A673 (cell line): ENCODE measurements around the gene UBE3B. TPM values are rescaled to one million over a fixed set of nuclear protein-coding genes. Genes with fewer than 3 reads are reported as not detected.

Experiments used
- BruUV-seq: library from RNA; stranded (reverse); fragments of 400-500 nt; replicated peaks from 2 replicates; lab custom pipeline; 2021; lab: Mats Ljungman, UMichigan
- CTCF ChIA-PET: fragments of 300-600 bp; sonication (Branson Sonifier 250); formaldehyde crosslinking; loops from one replicate; lab custom pipeline; 2022; ENCODE audit warnings: antibody characterized with exemption; lab: Charles Lee
- POLR2A ChIA-PET: fragments of 300-600 bp; sonication (Branson Sonifier 250); formaldehyde crosslinking; loops from one replicate; lab custom pipeline; 2022; ENCODE audit warnings: antibody characterized with exemption; ENCODE audit not compliant: low non-redundant PET; lab: Charles Lee
- DNase-seq: peaks from one replicate; pipeline ENCODE4 v3.0.0-alpha.2; 2015; ENCODE audit warnings: low spot score
- H3K27ac ChIP-seq: fragments of 200-600 bp; sonication (generic); 2 replicates; pipeline ENCODE4 v1.5.1; 2016; ENCODE audit warnings: mixed run types, low read depth, mild to moderate bottlenecking, mixed read lengths, antibody characterized with exemption, low read length; ENCODE audit not compliant: poor library complexity, severe bottlenecking
- H3K27me3 ChIP-seq: fragments of 200-600 bp; sonication (generic); replicated peaks from 2 replicates; pipeline ENCODE4 v1.6.1; 2017; ENCODE audit warnings: mixed run types, low read depth, mild to moderate bottlenecking, mixed read lengths, antibody characterized with exemption, low read length; ENCODE audit not compliant: insufficient read depth, poor library complexity
- H3K36me3 ChIP-seq: fragments of 200-600 bp; sonication (generic); 2 replicates; pipeline ENCODE4 v1.6.1; 2016; ENCODE audit warnings: mixed run types, mild to moderate bottlenecking, mixed read lengths, antibody characterized with exemption, low read length; ENCODE audit not compliant: insufficient read depth, poor library complexity, severe bottlenecking
- H3K4me1 ChIP-seq: fragments of 200-600 bp; sonication (generic); 2 replicates; pipeline ENCODE4 v1.6.1; 2017; ENCODE audit warnings: mixed run types, mild to moderate bottlenecking, mixed read lengths, antibody characterized with exemption, low read length; ENCODE audit not compliant: insufficient read depth, poor library complexity, severe bottlenecking
- H3K4me3 ChIP-seq: fragments of 200-600 bp; sonication (generic); 2 replicates; pipeline ENCODE4 v1.5.1; 2016; ENCODE audit warnings: low read depth, mixed run types, mild to moderate bottlenecking, mixed read lengths, low read length; ENCODE audit not compliant: poor library complexity, severe bottlenecking
- H3K9me3 ChIP-seq: fragments of 200-600 bp; sonication (generic); 2 replicates; pipeline ENCODE4 v1.6.1; 2016; ENCODE audit warnings: mixed run types, low read depth, mild to moderate bottlenecking, mixed read lengths, antibody characterized with exemption, low read length; ENCODE audit not compliant: poor library complexity, severe bottlenecking
- EZH2 ChIP-seq: fragments of 200-600 bp; sonication (generic); IDR thresholded peaks from 2 replicates; pipeline ENCODE4 v1.6.1; 2017; ENCODE audit warnings: borderline replicate concordance, low read depth, mild to moderate bottlenecking, mixed read lengths, antibody characterized with exemption, low read length; ENCODE audit not compliant: poor library complexity, severe bottlenecking
- intact Hi-C: fragments of 100-400 bp; cut with micrococcal nuclease; formaldehyde crosslinking; loops from one replicate; pipeline ENCODE4 v1.10.0; 2022; ENCODE audit not compliant: unreplicated experiment
- total RNA-seq: library from RNA; stranded (reverse); gene quantifications from 2 replicates; pipeline ENCODE4 v1.2.3, GENCODE V29; 2021
- TF ChIP-seq, protein P1 (sequence below): fragments of 300-800, 200-600 bp; sonication (generic); conservative IDR thresholded peaks from 2 replicates; pipeline ENCODE4 v1.5.1; 2017; ENCODE audit warnings: low read depth, mild to moderate bottlenecking, antibody characterized with exemption, low read length, moderate library complexity, mixed read lengths

UBE3B gene
- total RNA-seq, 1 experiment from 2014 or later, result 29.2 TPM

DNA sequence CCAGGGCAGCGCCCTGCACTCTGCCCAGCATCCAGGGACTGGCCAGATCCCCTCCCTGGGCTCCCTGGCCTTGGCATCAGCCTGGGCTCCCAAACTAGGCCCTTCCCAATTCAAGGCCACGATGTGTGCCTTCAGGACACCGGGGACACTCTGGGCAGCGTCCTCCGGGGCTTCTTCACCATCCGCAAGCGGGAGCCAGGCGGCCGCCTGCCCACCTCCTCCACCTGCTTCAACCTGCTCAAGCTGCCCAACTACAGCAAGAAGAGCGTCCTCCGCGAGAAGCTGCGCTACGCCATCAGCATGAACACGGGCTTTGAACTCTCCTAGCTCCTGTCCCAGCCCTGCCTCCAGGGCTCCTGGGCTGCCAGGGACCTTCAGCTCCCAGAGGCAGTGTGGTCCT, 57.0 kb downstream of the UBE3B start:
- no peak for DNase-seq
- H3K27me3 ChIP-seq, result no peaks in the 10 kb centered on the region
- H3K4me1 ChIP-seq, result no peaks in the 10 kb centered on the region
- BruUV-seq, result no TSS peak
- no peaks in the 10 kb centered on the region for H3K9me3 ChIP-seq
- ChIA-PET POLR2A (no interaction called here), CTCF (no interaction called here)
- H3K4me3 ChIP-seq, result no peak overlapping the region
- H3K27ac ChIP-seq, result no peak overlapping the region
- intact Hi-C loops, result no loop called here
- H3K36me3 ChIP-seq, result no peaks in the 10 kb centered on the region
- TF ChIP-seq EZH2, result no peak
- TF ChIP-seq, protein P1, sequence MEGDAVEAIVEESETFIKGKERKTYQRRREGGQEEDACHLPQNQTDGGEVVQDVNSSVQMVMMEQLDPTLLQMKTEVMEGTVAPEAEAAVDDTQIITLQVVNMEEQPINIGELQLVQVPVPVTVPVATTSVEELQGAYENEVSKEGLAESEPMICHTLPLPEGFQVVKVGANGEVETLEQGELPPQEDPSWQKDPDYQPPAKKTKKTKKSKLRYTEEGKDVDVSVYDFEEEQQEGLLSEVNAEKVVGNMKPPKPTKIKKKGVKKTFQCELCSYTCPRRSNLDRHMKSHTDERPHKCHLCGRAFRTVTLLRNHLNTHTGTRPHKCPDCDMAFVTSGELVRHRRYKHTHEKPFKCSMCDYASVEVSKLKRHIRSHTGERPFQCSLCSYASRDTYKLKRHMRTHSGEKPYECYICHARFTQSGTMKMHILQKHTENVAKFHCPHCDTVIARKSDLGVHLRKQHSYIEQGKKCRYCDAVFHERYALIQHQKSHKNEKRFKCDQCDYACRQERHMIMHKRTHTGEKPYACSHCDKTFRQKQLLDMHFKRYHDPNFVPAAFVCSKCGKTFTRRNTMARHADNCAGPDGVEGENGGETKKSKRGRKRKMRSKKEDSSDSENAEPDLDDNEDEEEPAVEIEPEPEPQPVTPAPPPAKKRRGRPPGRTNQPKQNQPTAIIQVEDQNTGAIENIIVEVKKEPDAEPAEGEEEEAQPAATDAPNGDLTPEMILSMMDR, result no peak

DNA sequence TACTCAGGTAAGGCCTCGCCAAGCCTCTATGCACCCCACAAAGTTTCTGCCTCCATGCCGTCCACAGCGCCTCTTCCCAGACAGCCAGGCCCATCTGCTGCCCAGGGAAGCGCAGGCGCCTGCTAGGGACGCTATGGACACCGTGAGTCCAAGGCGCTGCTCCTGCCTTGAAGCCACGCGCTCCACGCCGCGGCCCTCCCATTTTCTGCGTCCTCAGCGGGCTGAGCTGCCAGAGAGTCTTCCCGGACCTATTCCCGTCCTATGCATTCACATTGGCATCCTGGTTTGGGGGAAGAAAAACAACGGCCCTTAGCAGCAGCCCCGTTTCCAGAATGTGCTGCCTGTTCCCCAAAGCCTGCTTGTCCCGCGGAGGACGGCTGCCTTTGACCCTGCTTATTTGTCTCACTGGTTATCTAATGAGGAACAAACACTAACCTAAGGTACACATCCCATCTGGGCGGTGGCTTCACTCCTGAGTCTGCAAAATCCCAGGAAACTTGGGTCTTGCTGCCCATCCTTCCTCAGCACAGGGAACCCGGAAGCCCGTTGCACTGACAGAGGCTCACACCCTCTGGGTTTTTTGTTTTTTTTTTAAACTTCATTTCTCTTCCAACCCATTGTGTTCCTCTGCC, 57.9 kb downstream of the UBE3B start:
- Histone ChIP-seq H3K4me1 (no peaks in the 10 kb centered on the region), H3K9me3 (no peaks in the 10 kb centered on the region), H3K27ac (no peak overlapping the region), H3K27me3 (no peaks in the 10 kb centered on the region), H3K36me3 (no peaks in the 10 kb centered on the region), H3K4me3 (no peak overlapping the region)
- no peak for DNase-seq
- ChIA-PET CTCF (no interaction called here), POLR2A (no interaction called here)
- intact Hi-C loops, result no loop called here
- TF ChIP-seq, protein P1, result no peak
- no peak for TF ChIP-seq EZH2
- BruUV-seq, result no TSS peak

DNA sequence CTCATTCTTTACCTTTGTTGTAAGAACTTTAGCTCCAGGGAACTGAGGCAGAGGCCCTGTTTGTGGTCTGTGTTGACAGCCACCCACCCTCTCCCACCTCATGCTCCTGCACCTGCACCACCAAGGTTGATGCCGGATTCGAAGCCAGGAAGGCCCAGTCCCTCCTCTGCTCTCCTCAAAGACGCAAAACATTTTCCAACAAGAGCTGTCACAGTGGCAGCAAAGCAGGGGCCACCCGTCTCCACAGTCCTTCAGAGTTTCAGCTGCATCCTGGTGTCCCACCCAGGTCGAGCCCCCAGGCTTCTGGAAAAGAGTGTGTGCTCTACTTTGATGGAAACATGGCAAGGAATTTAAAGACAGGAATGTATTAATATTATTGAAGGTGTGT, 58.4 kb downstream of the UBE3B start:
- Histone ChIP-seq H3K27me3 (no peaks in the 10 kb centered on the region), H3K9me3 (no peaks in the 10 kb centered on the region), H3K4me1 (no peaks in the 10 kb centered on the region), H3K4me3 (no peak overlapping the region), H3K36me3 (no peaks in the 10 kb centered on the region), H3K27ac (no peak overlapping the region)
- ChIA-PET CTCF (no interaction called here), POLR2A (no interaction called here)
- BruUV-seq, result no TSS peak
- intact Hi-C loops, result no loop called here
- no peak for DNase-seq
- no peak for TF ChIP-seq EZH2
- TF ChIP-seq, protein P1, result no peak
